Measurements from ENCODE around the gene MFAP1.
"Not testable (repeated sequence)": the region's sequence is repeated elsewhere in the genome, so short reads cannot be mapped to it uniquely, and the experiment has no call there.

Gene MFAP1

DNA sequence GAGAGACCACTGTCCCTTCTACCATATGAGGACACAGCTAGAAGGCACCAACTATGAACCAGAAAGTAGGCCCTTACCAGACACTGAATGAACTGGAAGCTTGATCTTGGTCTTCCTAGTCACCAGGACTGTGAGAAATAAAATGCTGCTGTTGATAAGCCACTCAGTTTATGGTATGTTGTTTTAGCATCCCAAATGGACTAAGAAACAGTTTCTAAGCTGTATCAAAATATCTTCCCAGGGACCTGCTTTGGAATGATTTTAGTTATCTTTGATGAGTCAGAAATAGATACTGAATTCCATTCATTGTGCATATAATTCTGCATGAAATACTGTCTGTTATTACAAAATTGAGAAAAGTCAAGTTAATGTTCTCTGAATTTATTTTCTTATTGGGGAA, 20.9 kb upstream of the MFAP1 start:
- H3K36me3 ChIP-seq, result peaks cover 22% of the 10 kb centered on the region

GRCh38 chr15:43832485-43832884, 8.0 kb upstream of the MFAP1 start:
- not testable (repeated sequence) for H3K36me3 ChIP-seq; H3K27me3 ChIP-seq; H3K9me3 ChIP-seq; H3K4me3 ChIP-seq (ENCODE audit: low read depth in 1 of 2, low read length in 1 of 2); H3K27ac ChIP-seq; H3K4me1 ChIP-seq (ENCODE audit: control insufficient read depth in 1 of 2, insufficient read depth in 1 of 2, low read depth in 1 of 2, low read length in 1 of 2)

More for the DNA sequence above, 20.9 kb upstream of the MFAP1 start:
- no peaks in the 10 kb centered on the region for H3K27me3 ChIP-seq
- TF ChIP-seq CTCF (IDR thresholded peaks at IDR 0.05), result no peak
- no peaks in the 10 kb centered on the region for H3K4me1 ChIP-seq (ENCODE audit: control insufficient read depth in 1 of 2, insufficient read depth in 1 of 2, low read depth in 1 of 2, low read length in 1 of 2)
- H3K4me3 ChIP-seq (ENCODE audit: low read depth in 1 of 2, low read length in 1 of 2), result no peak overlapping the region
- H3K27ac ChIP-seq, result no peak overlapping the region
- H3K9me3 ChIP-seq, result no peaks in the 10 kb centered on the region

- H3K4me1 ChIP-seq (ENCODE audit: control insufficient read depth in 1 of 2, insufficient read depth in 1 of 2, low read depth in 1 of 2, low read length in 1 of 2), result peaks cover 10 to 14% of the 10 kb centered on the region in 2 experiments
- H3K27me3 ChIP-seq; H3K4me3 ChIP-seq (ENCODE audit: low read depth in 1 of 2, low read length in 1 of 2); H3K27ac ChIP-seq; H3K36me3 ChIP-seq; H3K9me3 ChIP-seq: not testable (repeated sequence)
Measured at GRCh38 chr15:43831519-43832052, 7.1 kb upstream of the MFAP1 start.

GRCh38 chr15:43830691-43831275, 6.3 kb upstream of the MFAP1 start:
- not testable (repeated sequence) for H3K27ac ChIP-seq; H3K36me3 ChIP-seq; H3K9me3 ChIP-seq; H3K27me3 ChIP-seq; H3K4me3 ChIP-seq (ENCODE audit: low read depth in 1 of 2, low read length in 1 of 2)
- peaks cover 15 to 19% of the 10 kb centered on the region in 2 experiments for H3K4me1 ChIP-seq (ENCODE audit: control insufficient read depth in 1 of 2, insufficient read depth in 1 of 2, low read depth in 1 of 2, low read length in 1 of 2)

DNA sequence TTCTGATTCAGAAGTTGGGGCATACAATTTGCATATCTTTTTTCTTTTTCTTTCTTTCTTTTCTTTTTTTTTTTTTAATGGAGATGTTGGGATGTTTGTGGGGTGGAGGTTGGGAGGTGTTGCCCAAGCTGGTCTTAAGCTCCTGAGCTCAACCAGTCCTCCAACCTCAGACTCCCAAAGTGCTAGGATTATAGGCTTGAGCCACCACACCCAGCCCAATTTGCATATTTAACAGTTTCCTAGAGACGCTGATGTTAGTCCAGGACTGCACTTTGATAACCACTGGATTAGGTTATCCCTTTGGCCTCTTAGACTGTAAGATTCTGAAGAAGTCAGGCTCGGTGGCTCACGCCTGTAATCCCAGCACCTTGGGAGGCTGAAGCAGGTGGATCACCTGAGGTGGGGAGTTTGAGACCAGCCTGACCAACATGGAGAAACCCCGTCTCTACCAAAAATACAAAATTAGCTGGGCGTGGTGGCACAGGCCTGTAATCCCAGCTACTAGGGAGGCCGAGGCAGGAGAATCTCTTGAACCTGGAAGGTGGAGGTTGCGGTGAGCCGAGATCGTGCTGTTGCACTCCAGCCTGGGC, 5.6 kb upstream of the MFAP1 start:
- not testable (repeated sequence) for H3K36me3 ChIP-seq; H3K4me3 ChIP-seq (ENCODE audit: low read depth in 1 of 2, low read length in 1 of 2)

GRCh38 chr15:43828061-43828657, 3.7 kb upstream of the MFAP1 start:
- Histone ChIP-seq H3K36me3 (no peaks in the 10 kb centered on the region), H3K27ac (no peak overlapping the region), H3K4me3 (ENCODE audit: low read depth in 1 of 2, low read length in 1 of 2) (no peak overlapping the region), H3K9me3 (no peaks in the 10 kb centered on the region), H3K4me1 (ENCODE audit: control insufficient read depth in 1 of 2, insufficient read depth in 1 of 2, low read depth in 1 of 2, low read length in 1 of 2) (peaks cover 22 to 32% of the 10 kb centered on the region in 2 experiments), H3K27me3 (no peaks in the 10 kb centered on the region)
- TF ChIP-seq CTCF (IDR thresholded peaks at IDR 0.05), result no peak

More for the DNA sequence above, 5.6 kb upstream of the MFAP1 start:
- not testable (repeated sequence) for H3K9me3 ChIP-seq, H3K27ac ChIP-seq, H3K27me3 ChIP-seq
- peaks cover 15 to 20% of the 10 kb centered on the region in 2 experiments for H3K4me1 ChIP-seq (ENCODE audit: control insufficient read depth in 1 of 2, insufficient read depth in 1 of 2, low read depth in 1 of 2, low read length in 1 of 2)

DNA sequence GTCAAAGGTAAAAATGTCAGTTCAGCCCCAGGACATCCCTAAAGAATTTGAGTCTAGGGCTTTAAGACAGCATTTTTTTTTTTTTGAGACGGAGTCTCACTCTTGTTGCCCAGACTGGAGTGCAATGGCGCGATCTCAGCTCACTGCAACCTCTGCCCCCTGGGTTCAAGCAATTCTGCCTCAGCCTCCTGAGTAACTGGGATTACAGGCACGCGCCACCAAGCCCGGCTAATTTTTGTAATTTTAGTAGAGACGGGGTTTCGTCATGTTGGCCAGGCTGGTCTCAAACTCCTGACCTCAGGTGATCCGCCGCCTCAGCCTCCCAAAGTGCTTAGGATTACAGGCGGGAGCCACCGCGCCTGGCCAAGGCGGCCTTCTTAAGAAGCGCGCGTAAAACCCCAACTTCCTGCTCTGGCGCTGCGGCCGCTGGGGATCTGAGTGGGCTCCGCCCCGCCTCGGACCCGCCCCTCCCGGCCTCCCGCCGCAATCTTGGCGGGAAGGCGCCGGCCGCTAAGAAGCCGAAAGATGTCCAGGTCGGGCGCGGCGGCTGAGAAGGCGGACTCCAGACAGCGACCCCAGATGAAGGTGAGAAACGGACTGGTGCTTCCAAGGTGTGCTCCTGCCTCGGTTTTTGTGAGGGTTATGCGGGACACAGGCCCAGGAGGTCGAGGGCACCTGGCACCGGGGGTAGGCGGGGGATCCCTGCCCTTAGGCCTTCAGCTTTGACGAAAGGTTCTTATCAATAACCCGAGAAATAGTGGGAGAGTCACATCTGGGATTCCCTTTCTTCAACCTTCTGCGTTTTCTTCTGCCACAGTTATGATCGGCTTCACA, 2.2 kb upstream of the MFAP1 start, which contains the start of gene WDR76:
Gene WDR76, plus strand, starts transcription at position 495 of the 834 bp plus-strand sequence. Its CDS starts 31 bp downstream, at position 526.
- H3K9me3 ChIP-seq, result no peaks in the 10 kb centered on the region
- H3K4me3 ChIP-seq (ENCODE audit: low read depth in 1 of 2, low read length in 1 of 2), result peak within 1 kb of the TSS; percentile 51 to 72
- no peak for TF ChIP-seq CTCF (IDR thresholded peaks at IDR 0.05)
- peaks cover 22 to 32% of the 10 kb centered on the region in 2 experiments for H3K4me1 ChIP-seq (ENCODE audit: control insufficient read depth in 1 of 2, insufficient read depth in 1 of 2, low read depth in 1 of 2, low read length in 1 of 2)
- H3K27ac ChIP-seq, result peak within 1 kb of the TSS; percentile 42
- no peaks in the 10 kb centered on the region for H3K36me3 ChIP-seq
- no peaks in the 10 kb centered on the region for H3K27me3 ChIP-seq

All from neutrophil (primary cell).